Adipose tissue (tissue), 3 donors: ENCODE results near the gene TMC3. TPM values are rescaled to one million over a fixed set of nuclear protein-coding genes. Genes with fewer than 3 reads are reported as not detected.

Experiments
- H3K27ac ChIP-seq: one replicate; pipeline ENCODE4 v1.5.1; 2013; ENCODE audit warnings: low read depth, low read length
- WGBS, 3 donors: extraction: QIAGEN DNeasy Blood & Tissue Kit; methylation state at CpG; one replicate each; pipeline ENCODE4 v1.1.7; 2013; 5-methylcytosine and 5-hydroxymethylcytosine counted together
- polyA plus RNA-seq, 3 donors: library from polyadenylated mRNA; stranded (reverse); fragments of 200-250 nt; gene quantifications; one replicate each; pipeline ENCODE4 v1.2.3, GENCODE V29; 2013
- donor health status: healthy with polysubstance abuse.
- donor health status: Bipolar disorder and iron deficiency.
- donor health status: healthy.

Gene TMC3
- polyA plus RNA-seq, 3 donors: 0.01 TPM; not detected in 2

GRCh38 chr15:81387621-81388435 lies 13.8 kb upstream of the TMC3 start:
- H3K27ac ChIP-seq: no peak overlapping the region
- 85 to 92% (median 89%) methylated on average over 12 of the region's 12 CpGs for WGBS, 3 donors

DNA sequence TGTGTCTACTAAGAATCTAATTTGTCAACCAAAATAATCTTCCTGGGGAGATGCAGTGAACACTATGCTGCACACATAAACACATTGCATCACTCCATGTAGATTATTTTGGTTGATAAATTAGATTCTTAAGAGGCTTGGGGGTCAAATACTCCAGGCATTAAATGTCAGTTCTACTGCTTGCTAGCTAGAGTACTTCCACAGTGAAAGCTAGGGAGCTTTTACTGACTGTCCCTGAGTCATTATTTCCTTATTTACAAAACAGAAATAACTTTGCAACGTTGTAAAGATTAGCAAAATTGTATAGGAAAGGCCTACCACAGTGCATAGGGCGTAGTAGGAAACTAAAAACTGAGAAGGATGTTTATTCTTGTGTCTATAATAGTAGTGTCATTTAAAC lies 12.9 kb upstream of the TMC3 start:
- no peak overlapping the region for H3K27ac ChIP-seq
- WGBS, 3 donors: 54 to 58% (median 56%) methylated on average over 2 of the region's 2 CpGs

DNA sequence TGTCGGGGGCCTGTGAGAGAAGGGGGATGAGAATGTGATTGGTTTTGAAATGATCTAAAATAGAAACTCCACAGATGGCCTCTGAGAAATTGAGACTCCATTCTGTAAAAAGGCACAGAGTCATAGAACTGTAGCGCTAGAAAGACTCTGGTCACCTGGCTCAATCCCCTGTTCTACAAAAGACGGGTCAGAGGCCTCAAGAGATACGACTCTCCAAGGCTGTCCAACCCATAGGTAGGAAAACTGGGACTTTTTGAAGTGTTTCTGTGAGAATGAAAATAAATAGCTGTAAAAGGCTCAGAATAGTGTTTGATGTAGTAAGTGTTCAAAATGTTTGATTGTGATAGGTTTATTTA lies 11.7 kb upstream of the TMC3 start:
- WGBS, 3 donors: 57 to 99% (median 90%) methylated on average over 4 of the region's 4 CpGs
- H3K27ac ChIP-seq: no peak overlapping the region

- WGBS, 3 donors: 48 to 76% (median 74%) methylated on average over 6 of the region's 6 CpGs
- no peak overlapping the region for H3K27ac ChIP-seq
Observed at GRCh38 chr15:81384891-81385720, 11.1 kb upstream of the TMC3 start.

- WGBS, 3 donors: 77 to 86% (median 85%) methylated on average over 2 of the region's 2 CpGs
- no peak overlapping the region for H3K27ac ChIP-seq
Observed at GRCh38 chr15:81381720-81382119, 7.7 kb upstream of the TMC3 start.

DNA sequence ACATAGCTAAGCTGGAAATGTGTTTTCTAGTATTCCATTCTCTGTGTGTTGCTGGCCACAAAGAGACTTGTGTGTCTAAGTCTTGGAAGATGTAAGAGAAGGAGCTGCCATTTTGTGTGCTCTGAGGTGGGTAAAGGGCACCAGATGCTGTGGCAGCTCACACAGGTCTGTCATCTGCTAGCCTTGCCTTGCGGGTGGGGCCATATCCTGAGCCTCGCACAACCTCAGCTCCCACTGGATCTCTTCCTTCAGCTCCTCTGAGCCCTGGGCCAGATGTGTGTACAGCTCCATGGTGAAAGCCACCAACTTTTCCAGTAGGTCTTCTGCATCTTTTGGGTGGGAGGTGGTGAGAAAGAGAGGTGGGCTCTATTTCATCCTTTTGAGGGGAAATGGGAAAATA lies 6.7 kb upstream of the TMC3 start:
- H3K27ac ChIP-seq: no peak overlapping the region
- WGBS, 3 donors: 77 to 100% (median 86%) methylated on average over 2 of the region's 2 CpGs

GRCh38 chr15:81380203-81380602 lies 6.2 kb upstream of the TMC3 start:
- WGBS, 3 donors: 68 to 77% (median 73%) methylated on average over 3 of the region's 3 CpGs
- no peak overlapping the region for H3K27ac ChIP-seq

DNA sequence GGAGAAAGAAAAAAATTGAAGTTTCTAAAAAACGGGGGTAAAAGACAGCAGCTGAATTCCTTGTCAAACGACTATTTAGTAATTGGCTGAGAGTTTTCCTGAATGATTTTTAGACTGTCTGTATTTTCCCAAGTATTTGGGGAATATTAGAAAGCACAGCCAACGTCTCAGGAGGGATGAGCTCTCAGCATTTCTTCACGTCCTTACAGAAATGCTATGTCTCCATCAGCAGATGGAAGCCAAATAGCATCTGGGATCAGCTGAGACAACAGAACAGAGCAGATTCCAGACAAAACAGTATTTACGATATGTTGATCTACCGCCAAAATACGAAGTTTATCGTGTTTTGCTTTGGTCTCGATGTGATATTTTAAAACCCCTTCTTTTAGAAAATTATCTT lies 5.3 kb upstream of the TMC3 start:
- 58 to 75% (median 67%) methylated on average over 9 of the region's 9 CpGs for WGBS, 3 donors
- no peak overlapping the region for H3K27ac ChIP-seq

GRCh38 chr15:81378443-81378842 lies 4.4 kb upstream of the TMC3 start:
- WGBS, 3 donors: 71 to 90% (median 73%) methylated on average over 2 of the region's 2 CpGs
- H3K27ac ChIP-seq: no peak overlapping the region

DNA sequence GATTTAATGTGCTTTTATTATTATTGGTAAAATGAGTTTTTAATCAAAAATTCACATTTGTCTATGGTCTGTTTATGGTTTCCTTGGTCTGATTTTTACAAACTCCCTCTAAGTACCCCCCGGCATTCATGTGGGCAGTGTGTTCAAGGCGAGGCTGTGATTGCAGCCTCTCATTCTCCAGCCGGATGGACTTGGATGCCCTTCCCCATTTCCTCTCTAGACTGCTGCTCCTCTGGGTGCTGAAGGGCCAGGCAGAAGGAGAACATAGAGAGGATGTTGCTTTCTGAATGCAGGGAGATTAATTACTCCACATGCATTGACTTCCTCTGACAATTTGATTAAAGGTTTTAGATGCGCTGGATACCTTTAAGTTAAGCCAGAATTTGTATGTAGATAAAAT lies 3.9 kb upstream of the TMC3 start:
- H3K27ac ChIP-seq: no peak overlapping the region
- WGBS, 3 donors: 68 to 82% (median 72%) methylated on average over 4 of the region's 4 CpGs

- 95 to 99% (median 96%) methylated on average over 4 of the region's 4 CpGs for WGBS, 3 donors
- no peak overlapping the region for H3K27ac ChIP-seq
Observed at GRCh38 chr15:81376231-81376630, 2.2 kb upstream of the TMC3 start.

DNA sequence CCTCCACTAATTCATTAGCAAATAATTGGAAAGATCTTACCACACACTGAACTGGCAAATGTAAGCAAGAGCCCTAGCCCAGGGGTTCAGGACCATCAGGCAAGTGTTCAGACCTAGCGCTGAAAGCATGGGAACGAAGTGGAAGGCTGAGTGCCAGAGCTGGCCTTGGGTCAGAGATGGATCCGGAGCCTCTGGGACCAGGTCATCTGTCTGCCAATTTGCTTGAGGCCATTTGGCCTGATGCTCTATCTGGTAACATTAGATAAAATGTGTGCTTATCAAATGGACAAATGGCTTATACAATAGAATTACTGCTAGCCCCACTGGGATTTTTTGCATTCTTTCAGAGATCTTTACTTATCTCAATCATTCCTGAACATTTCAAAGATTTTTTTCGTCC lies 1.4 kb upstream of the TMC3 start:
- WGBS, 3 donors: 59 to 72% (median 72%) methylated on average over 4 of the region's 4 CpGs
- no peak overlapping the region for H3K27ac ChIP-seq

- H3K27ac ChIP-seq: no peak overlapping the region
Observed at GRCh38 chr15:81373176-81373575, 837 bp downstream of the TMC3 start.

DNA sequence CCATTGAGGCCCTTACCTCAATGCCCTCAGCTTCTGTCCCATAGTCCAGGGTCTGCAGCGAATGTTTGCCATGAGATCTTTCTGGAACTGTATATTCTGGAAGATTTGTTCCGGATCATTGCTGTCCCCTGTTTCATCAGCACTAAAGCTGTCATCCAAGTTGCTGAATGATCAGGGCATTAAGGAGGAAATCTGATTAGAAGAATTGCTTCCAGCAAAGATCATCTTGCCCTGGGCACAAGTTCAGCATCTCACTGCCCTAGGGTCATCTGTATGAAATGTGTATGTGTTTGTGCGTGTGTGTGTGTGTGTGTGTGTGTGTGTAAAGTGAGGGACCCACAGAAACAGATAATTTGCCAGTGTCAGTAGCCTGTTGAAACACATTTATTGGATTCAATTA lies 1.4 kb downstream of the TMC3 start:
- H3K27ac ChIP-seq: no peak overlapping the region

More at GRCh38 chr15:81373176-81373575, 837 bp downstream of the TMC3 start:
- 42 to 79% (median 76%) methylated on average over 5 of the region's 5 CpGs for WGBS, 3 donors

DNA sequence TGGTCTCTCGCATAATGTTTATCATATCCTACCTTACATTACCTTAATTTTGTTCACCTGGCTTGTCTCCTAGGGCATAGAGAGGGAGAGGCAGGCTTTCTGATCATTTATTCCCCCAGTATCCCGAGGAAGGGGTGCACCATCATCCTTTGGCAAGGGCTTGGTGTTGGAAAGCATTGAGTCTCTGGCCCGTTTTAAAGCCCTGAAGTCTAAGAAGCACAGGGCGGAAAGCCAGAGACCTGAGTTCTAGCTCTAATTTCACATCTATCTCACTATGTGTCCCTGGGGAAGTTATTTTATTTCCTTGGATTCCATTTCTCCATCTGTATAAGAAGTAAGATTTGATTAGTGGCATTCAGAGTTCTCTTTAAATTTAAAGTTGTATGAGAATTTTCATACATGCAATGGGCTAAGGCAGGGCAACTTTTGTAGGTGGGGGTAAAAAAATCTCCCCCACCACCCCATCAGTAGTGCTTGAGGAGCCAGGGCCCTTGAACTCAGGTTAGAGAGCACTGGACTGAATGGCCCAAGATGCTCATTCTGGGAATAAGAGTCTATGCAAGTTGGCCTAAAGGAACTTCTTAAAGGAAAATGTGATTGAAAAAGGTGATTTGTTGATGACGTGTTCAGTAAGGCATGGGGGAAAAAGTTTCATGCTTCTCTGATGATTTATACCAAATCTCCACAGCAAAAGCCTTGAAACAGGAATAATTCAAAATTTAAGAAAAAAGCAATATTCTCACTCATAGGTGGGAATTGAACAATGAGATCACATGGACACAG lies 10.1 kb downstream of the TMC3 start:
- 61 to 89% (median 64%) methylated on average over 5 of the region's 5 CpGs for WGBS, 3 donors

More for the DNA sequence above, 1.4 kb downstream of the TMC3 start:
- 84 to 89% (median 87%) methylated on average over 3 of the region's 3 CpGs for WGBS, 3 donors

DNA sequence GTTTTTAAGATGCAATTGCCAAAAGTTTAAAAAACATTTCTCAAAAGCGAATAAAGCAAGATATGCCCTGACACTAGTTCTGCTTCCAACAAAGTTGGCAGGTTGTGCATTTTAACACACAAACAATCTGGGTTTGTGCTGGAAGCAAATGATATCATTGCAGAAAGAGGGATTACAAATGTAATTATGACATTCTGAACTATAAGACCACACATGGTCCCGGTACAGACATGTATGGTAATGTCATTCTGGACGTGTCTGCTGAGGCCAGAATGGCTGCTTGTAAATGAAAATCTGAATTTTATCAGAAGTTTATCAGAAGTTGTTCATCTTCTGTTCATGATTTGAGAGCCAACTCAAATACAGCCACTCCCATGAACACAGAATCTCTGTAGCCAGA lies 10.7 kb downstream of the TMC3 start:
- H3K27ac ChIP-seq: no peak overlapping the region
- WGBS, 3 donors: 59 to 85% (median 62%) methylated on average over 3 of the region's 3 CpGs

More for the DNA sequence above, 10.1 kb downstream of the TMC3 start:
- H3K27ac ChIP-seq: no peak overlapping the region

DNA sequence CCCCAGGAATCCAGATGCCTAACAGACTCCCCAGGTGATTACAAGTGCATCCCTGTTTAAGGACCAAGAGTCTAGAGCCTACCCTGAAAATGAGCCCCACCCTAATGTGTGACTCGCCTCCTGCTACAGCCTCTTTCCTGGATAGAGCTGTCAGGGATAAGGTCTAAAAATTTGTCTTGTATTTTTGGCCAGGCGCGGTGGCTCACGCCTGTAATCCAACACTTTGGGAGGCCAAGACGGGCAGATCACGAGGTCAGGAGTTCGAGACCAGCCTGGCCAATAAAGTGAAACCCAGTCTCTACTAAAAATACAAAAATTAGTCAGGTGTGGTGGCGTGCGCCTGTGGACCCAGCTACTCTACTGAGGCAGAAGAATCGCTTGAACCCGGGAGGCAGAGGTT lies 11.2 kb downstream of the TMC3 start:
- no peak overlapping the region for H3K27ac ChIP-seq
- WGBS, 3 donors: 81 to 89% (median 83%) methylated on average over 11 of the region's 11 CpGs

DNA sequence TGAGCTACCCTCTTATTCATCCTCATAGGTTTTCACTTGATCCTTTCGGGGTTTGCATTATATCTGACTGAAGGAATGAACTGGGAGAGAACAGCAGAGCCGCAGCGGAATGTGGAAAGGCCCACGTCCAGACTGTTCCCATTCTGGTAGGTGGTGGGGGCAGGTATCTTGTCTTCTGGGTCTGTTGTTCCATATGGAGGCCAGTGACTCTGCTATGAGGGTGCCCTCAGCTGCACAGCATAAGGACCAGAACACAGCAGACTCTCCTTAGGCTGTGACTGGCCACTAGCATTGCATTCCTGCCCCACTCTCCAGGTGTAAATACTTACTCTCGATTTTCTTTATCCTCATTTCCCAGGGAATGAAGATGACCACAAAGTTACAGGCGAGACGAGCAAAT lies 12.1 kb downstream of the TMC3 start:
- 88 to 96% (median 96%) methylated on average over 7 of the region's 7 CpGs for WGBS, 3 donors
- H3K27ac ChIP-seq: no peak overlapping the region

GRCh38 chr15:81360491-81360890 lies 13.5 kb downstream of the TMC3 start:
- H3K27ac ChIP-seq: no peak overlapping the region
- WGBS, 3 donors: 93 to 95% (median 95%) methylated on average over 5 of the region's 5 CpGs
